Upper lobe of left lung (tissue), 6 donors: ENCODE data around the gene FAM168A. TPM values are rescaled to one million over a fixed set of nuclear protein-coding genes. Genes with fewer than 3 reads are reported as not detected.

ENCODE experiments used
- ATAC-seq, 2 donors: fragments of 200-7000 bp; cut with Tn5 transposase; one replicate each; pipeline ENCODE4 v1.9.1; 2022; ENCODE audit warnings: mild to moderate bottlenecking in 2 of 2, moderate library complexity in 2 of 2; ENCODE audit not compliant: low FRiP score in 2 of 2
- DNase-seq, 2 donors: peaks; one replicate each; pipeline ENCODE4 v3.0.0-alpha.2; 2019 to 2020
- H3K27ac ChIP-seq, 4 donors: fragments of 200-600 bp; sonication (generic); one replicate each; pipeline ENCODE4 v1.5.1; 2016 to 2019
- H3K27me3 ChIP-seq, 4 donors: fragments of 200-600 bp; sonication (generic); one replicate each; pipeline ENCODE4 v1.5.1; 2017 to 2019
- H3K36me3 ChIP-seq, 4 donors: fragments of 200-600 bp; sonication (generic); one replicate each; pipeline ENCODE4 v1.5.1; 2016 to 2019
- H3K4me1 ChIP-seq, 4 donors: fragments of 200-600 bp; sonication (generic); one replicate each; pipeline ENCODE4 v1.5.1; 2018 to 2019
- H3K4me3 ChIP-seq, 4 donors: fragments of 200-600 bp; sonication (generic); one replicate each; pipeline ENCODE4 v1.5.1; 2017 to 2019; ENCODE audit warnings: mild to moderate bottlenecking in 2 of 4, moderate library complexity in 1 of 4
- H3K9me3 ChIP-seq, 4 donors: fragments of 200-600 bp; sonication (generic); one replicate each; pipeline ENCODE4 v1.5.1; 2018 to 2019
- EP300 ChIP-seq, 4 donors: sonication (generic); formaldehyde crosslinking; IDR thresholded peaks; one replicate each; pipeline ENCODE4 v1.5.1; 2017; ENCODE audit warnings: antibody characterized with exemption in 4 of 4, control low read depth in 2 of 4
- POLR2A ChIP-seq, 4 donors: fragments of 450-650 bp; IDR thresholded peaks; one replicate each; pipeline ENCODE4 v1.5.1; 2016 to 2017; ENCODE audit warnings: antibody characterized with exemption in 4 of 4, mild to moderate bottlenecking in 2 of 4
- POLR2AphosphoS5 ChIP-seq, 2 donors: sonication (generic); formaldehyde crosslinking; IDR thresholded peaks; one replicate each; pipeline ENCODE4 v1.5.1; 2017; ENCODE audit warnings: antibody characterized with exemption in 2 of 2
- WGBS, 2 donors: methylation state at CpG; one replicate each; pipeline ENCODE4 v1.1.5; 2017 to 2018; 5-methylcytosine and 5-hydroxymethylcytosine counted together
- total RNA-seq, 6 donors: library from RNA; depleted of rRNA in 4 of 6; stranded (reverse); fragments of >200 nt in 4 of 6; gene quantifications; one replicate each; pipeline versions ENCODE4 v1.1.0 to v1.2.1, GENCODE V29; 2016 to 2021
- TF ChIP-seq, protein P1 (sequence below), 6 experiments: fragments of 450-650 bp in 4 of 6; fragments of 200-600 bp in 2 of 6; sonication (generic) in 2 of 6; IDR thresholded peaks; one replicate each; pipeline ENCODE4 v1.5.1; 2016 to 2019; ENCODE audit warnings: antibody characterized with exemption in 6 of 6
- donor health status: DM: no; HTN: no; CAD: no; lungs with moderate emphysema.
- donor health status: DM: no; HTN: yes; CAD: no; lungs with severe emphysema.

Gene FAM168A
- total RNA-seq, 6 donors from 2014 or later, result 15.7 to 30.7 (median 24.1) TPM

- no peak overlapping the region for H3K4me3 ChIP-seq
- ATAC-seq (no peak), DNase-seq (no peak)
- H3K36me3 ChIP-seq, result no peaks in the 10 kb centered on the region
- H3K27ac ChIP-seq, result no peak overlapping the region
- no peaks in the 10 kb centered on the region for H3K9me3 ChIP-seq
- H3K27me3 ChIP-seq, result no peaks in the 10 kb centered on the region
- H3K4me1 ChIP-seq, result peaks cover 0 to 5% (median 0%) of the 10 kb centered on the region in 4 donors
- WGBS, 2 donors, result 88 to 89% methylated on average over 2 of the region's 2 CpGs
- TF ChIP-seq, protein P1, sequence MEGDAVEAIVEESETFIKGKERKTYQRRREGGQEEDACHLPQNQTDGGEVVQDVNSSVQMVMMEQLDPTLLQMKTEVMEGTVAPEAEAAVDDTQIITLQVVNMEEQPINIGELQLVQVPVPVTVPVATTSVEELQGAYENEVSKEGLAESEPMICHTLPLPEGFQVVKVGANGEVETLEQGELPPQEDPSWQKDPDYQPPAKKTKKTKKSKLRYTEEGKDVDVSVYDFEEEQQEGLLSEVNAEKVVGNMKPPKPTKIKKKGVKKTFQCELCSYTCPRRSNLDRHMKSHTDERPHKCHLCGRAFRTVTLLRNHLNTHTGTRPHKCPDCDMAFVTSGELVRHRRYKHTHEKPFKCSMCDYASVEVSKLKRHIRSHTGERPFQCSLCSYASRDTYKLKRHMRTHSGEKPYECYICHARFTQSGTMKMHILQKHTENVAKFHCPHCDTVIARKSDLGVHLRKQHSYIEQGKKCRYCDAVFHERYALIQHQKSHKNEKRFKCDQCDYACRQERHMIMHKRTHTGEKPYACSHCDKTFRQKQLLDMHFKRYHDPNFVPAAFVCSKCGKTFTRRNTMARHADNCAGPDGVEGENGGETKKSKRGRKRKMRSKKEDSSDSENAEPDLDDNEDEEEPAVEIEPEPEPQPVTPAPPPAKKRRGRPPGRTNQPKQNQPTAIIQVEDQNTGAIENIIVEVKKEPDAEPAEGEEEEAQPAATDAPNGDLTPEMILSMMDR (IDR thresholded peaks at IDR 0.05), result no peak
- TF ChIP-seq POLR2AphosphoS5 (IDR thresholded peaks at IDR 0.05) (no peak), EP300 (IDR thresholded peaks at IDR 0.05) (no peak), POLR2A (IDR thresholded peaks at IDR 0.05) (no peak)
These were observed 91.9 kb downstream of the FAM168A start for GRCh38 chr11:73506038-73506437.

DNA sequence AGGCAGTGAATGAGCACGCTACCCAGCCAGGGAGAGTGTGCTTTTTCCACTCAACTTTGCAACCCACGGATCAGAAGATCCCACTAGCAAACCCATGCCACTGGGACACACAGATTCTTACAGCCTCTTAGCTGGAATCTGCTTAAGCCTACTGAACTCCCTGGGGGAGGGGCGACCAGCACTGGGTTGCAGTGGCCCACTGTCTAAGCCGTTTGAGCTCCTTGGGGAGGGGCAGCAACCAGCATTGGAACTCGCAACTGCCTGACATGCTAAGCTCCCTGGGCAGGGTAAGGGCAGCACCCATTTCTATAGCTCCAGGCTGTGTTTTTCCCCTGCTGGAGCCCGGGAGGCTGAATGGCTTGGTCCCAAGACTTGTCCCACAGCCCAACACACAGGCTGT lies 99.6 kb downstream of the FAM168A start:
- no peak for TF ChIP-seq POLR2A (IDR thresholded peaks at IDR 0.05)
- no peak for TF ChIP-seq POLR2AphosphoS5 (IDR thresholded peaks at IDR 0.05)
- no peak for TF ChIP-seq EP300 (IDR thresholded peaks at IDR 0.05)
- TF ChIP-seq, protein P1 (IDR thresholded peaks at IDR 0.05), result no peak
- WGBS, 2 donors, result 91 to 100% methylated on average over 2 to 6 of the region's 6 CpGs
- DNase-seq (no peak), ATAC-seq (no peak)
- Histone ChIP-seq H3K4me3 (no peak overlapping the region), H3K27ac (no peak overlapping the region), H3K4me1 (peaks cover 0 to 11% (median 0%) of the 10 kb centered on the region in 4 donors), H3K36me3 (no peaks in the 10 kb centered on the region), H3K27me3 (no peaks in the 10 kb centered on the region), H3K9me3 (no peaks in the 10 kb centered on the region)

DNA sequence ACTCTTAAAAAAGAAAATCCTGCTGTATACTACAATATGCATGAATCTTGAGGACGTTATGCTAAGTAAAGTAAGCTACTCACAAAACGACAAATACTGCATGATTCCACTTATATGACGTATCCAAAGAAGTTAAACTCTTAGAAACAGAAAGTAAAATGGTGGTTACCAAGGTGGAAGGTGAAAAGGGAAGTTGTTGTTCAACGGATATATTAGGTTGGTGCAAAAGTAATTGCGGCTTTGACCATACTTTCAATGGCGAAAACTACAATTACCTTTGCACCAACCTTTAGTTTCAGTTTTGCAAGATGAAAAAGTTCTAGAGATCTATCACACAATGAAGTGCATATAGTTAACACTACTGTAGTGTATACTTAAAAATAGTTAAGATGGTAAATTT lies 101.8 kb downstream of the FAM168A start:
- WGBS, 2 donors, result 90 to 93% methylated on average over 6 of the region's 6 CpGs
- TF ChIP-seq POLR2A (IDR thresholded peaks at IDR 0.05), result no peak
- TF ChIP-seq, protein P1 (IDR thresholded peaks at IDR 0.05), result no peak
- no peak for TF ChIP-seq POLR2AphosphoS5 (IDR thresholded peaks at IDR 0.05)
- no peak for TF ChIP-seq EP300 (IDR thresholded peaks at IDR 0.05)
- no peaks in the 10 kb centered on the region for H3K27me3 ChIP-seq

DNA sequence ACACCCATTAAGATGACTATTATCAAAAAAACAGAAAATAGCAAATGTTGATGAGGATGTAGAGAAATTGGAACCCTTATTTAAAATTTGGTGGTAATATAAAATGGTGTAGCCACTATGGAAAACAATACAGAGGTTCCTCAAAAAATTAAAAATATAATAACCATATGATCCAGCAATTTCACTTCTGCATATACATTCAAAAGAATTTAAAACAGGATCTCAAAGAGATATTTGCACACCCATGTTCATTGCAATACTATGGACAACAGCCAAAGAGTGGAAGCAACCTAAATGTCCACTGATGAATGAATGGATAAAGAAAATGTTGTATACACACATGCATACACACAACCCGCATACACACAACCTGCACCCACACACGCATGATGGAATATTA lies 102.2 kb downstream of the FAM168A start:
- Histone ChIP-seq H3K27me3 (no peaks in the 10 kb centered on the region), H3K9me3 (no peaks in the 10 kb centered on the region), H3K4me1 (peaks cover 0 to 6% (median 0%) of the 10 kb centered on the region in 4 donors), H3K27ac (no peak overlapping the region), H3K36me3 (no peaks in the 10 kb centered on the region), H3K4me3 (no peak overlapping the region)
- ATAC-seq (no peak), DNase-seq (no peak)
- TF ChIP-seq POLR2AphosphoS5 (IDR thresholded peaks at IDR 0.05), result no peak
- TF ChIP-seq, protein P1 (IDR thresholded peaks at IDR 0.05), result no peak
- TF ChIP-seq EP300 (IDR thresholded peaks at IDR 0.05), result no peak
- no peak for TF ChIP-seq POLR2A (IDR thresholded peaks at IDR 0.05)
- WGBS, 2 donors, result 82 to 95% methylated on average over 2 of the region's 2 CpGs

More for the DNA sequence above, 101.8 kb downstream of the FAM168A start:
- no peak overlapping the region for H3K4me3 ChIP-seq
- DNase-seq (no peak), ATAC-seq (no peak)
- H3K4me1 ChIP-seq, result peaks cover 0 to 7% (median 0%) of the 10 kb centered on the region in 4 donors
- no peak overlapping the region for H3K27ac ChIP-seq
- no peaks in the 10 kb centered on the region for H3K36me3 ChIP-seq
- no peaks in the 10 kb centered on the region for H3K9me3 ChIP-seq

DNA sequence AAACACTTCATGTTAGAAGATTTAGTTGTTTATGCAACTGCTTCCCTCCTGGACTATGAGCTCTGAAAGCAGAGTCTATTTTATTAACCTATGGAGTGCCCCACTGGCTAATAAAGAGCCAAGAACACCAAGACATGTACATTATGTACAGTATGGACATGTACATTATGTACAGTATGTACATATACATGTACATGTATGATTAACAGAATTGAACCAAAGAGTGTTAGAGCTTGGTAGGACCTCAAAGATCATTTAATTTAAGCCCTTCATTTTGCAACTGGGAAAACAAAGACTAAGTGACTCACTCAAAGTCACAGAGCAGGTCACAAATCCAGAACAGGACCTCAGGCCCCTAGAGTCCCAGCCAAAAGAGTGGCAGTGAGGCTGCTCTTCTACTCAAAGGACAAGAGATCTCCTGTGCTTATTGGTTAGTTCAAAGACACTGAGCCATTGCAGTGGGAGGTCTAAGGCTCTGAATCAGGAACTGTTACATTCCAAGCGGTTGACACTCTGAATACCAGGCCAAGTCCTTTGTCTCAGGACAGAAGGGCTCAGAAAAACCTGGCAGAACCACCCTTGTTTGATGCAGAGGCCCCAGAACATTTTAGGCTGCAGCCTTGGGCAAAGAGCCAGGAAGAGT lies 103.8 kb downstream of the FAM168A start:
- Histone ChIP-seq H3K4me3 (no peak overlapping the region), H3K4me1 (peaks cover 0 to 6% (median 0%) of the 10 kb centered on the region in 4 donors), H3K36me3 (no peaks in the 10 kb centered on the region), H3K27me3 (no peaks in the 10 kb centered on the region), H3K9me3 (no peaks in the 10 kb centered on the region), H3K27ac (no peak overlapping the region)
- DNase-seq (no peak), ATAC-seq (no peak)
- WGBS, 2 donors, result 67 to 73% methylated on average over 1 of the region's 1 CpG
- TF ChIP-seq, protein P1 (IDR thresholded peaks at IDR 0.05), result no peak
- TF ChIP-seq EP300 (IDR thresholded peaks at IDR 0.05), result no peak
- no peak for TF ChIP-seq POLR2A (IDR thresholded peaks at IDR 0.05)
- no peak for TF ChIP-seq POLR2AphosphoS5 (IDR thresholded peaks at IDR 0.05)
